ENCODE measurements around the gene ARHGEF7.

GRCh38 chr13:111233080-111233479 is 118.0 kb downstream of the ARHGEF7 start:
- no peak for TF ChIP-seq CTCF (IDR thresholded peaks at IDR 0.05)
- no peak for TF ChIP-seq ZFX (IDR thresholded peaks at IDR 0.05; ENCODE audit: borderline replicate concordance)
